PFSK-1 (cell line): ENCODE results near the gene ARHGAP15.

ENCODE experiments used
- POLR2AphosphoS5 ChIP-seq: IDR thresholded peaks from 2 replicates; pipeline ENCODE4 v1.6.1; 2012; ENCODE audit warnings: low read depth, mild to moderate bottlenecking, control low read depth, low read length, moderate library complexity
- REST ChIP-seq, 2 experiments: IDR thresholded peaks; 2 replicates each; pipeline versions ENCODE4 v1.6.1 to v1.8.0; 2011 to 2012; ENCODE audit warnings: low read depth in 2 of 2, low read length in 2 of 2, control low read depth in 1 of 2, inconsistent platforms in 1 of 2, mild to moderate bottlenecking in 1 of 2, moderate library complexity in 1 of 2; ENCODE audit not compliant: insufficient read depth in 1 of 2

DNA sequence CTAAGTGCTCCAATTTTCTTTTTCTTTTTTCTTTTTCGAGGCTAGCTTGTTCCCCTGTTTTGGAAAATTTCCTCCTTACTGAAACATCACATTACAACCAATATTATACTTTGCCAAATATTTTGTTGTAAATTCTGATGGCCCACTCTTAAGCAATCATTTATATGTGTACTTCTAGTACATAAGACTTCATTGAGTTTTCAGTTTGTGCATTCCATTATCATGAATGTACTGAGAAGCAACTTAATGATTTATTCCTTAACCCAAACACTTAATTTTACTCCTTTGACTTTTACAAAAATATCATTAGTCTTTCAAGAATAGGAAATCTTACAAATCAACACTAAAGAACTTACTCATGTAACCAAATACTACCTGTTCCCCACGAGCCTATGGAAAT, 242.4 kb downstream of the ARHGAP15 start:
- TF ChIP-seq REST (IDR thresholded peaks at IDR 0.05; ENCODE audit: insufficient read depth in 1 of 2, low read depth in 2 of 2, low read length in 2 of 2) (no peak), POLR2AphosphoS5 (no peak)
